HEK293 (cell line): ENCODE measurements around the gene MAPK9.
A peak's percentile ranks its signal among the peaks of the same experiment; 100 is the strongest.

Experiments used
- CTCF ChIA-PET: fragments of 350-600 bp; formaldehyde crosslinking; extraction: SDS; loops from one replicate; lab custom pipeline; 2021; ENCODE audit warnings: antibody characterized with exemption; lab: Yijun Ruan, JAX
- POLR2A ChIA-PET: fragments of 300-600 bp; formaldehyde crosslinking; extraction: SDS; loops from one replicate; lab custom pipeline; 2020; ENCODE audit warnings: antibody characterized with exemption, inconsistent platforms; lab: Yijun Ruan, JAX
- H3K27ac ChIP-seq: fragments of 200-500 bp; sonication (Bioruptor generic); 2 replicates; pipeline ENCODE4 v1.5.1; 2014; ENCODE audit warnings: low read depth, low read length, control low read depth, inconsistent platforms; ENCODE audit errors: extremely low read depth
- H3K36me3 ChIP-seq, 2 experiments: fragments of 200-500 bp in 1 of 2; sonication (Bioruptor generic) in 1 of 2; 1 replicate in 1 of 2; 2 replicates in 1 of 2; pipeline ENCODE4 v1.5.1; 2014 to 2017; ENCODE audit warnings: inconsistent platforms in 2 of 2, low read length in 2 of 2; ENCODE audit not compliant: control insufficient read depth in 2 of 2, insufficient read depth in 1 of 2
- H3K4me1 ChIP-seq: fragments of 200-500 bp; sonication (Bioruptor generic); 2 replicates; pipeline ENCODE4 v1.5.1; 2014; ENCODE audit warnings: mild to moderate bottlenecking, low read length, inconsistent platforms; ENCODE audit not compliant: control insufficient read depth, insufficient read depth
- H3K4me3 ChIP-seq: 2 replicates; pipeline ENCODE4 v1.5.1; 2011; ENCODE audit warnings: low read depth, mild to moderate bottlenecking, control low read depth, low read length, moderate library complexity
- H3K9me3 ChIP-seq: fragments of 200-500 bp; sonication (Bioruptor generic); 2 replicates; pipeline ENCODE4 v1.5.1; 2014; ENCODE audit warnings: low read depth, low read length, inconsistent platforms; ENCODE audit not compliant: control insufficient read depth, insufficient read depth
- ATF2 ChIP-seq: fragments of 450-650 bp; formaldehyde crosslinking; IDR thresholded peaks from 2 replicates; pipeline ENCODE4 v1.5.1; 2016; ENCODE audit warnings: missing biosample characterization, missing genetic modification characterization, low read depth
- IKZF3 ChIP-seq: fragments of 450-650 bp; IDR thresholded peaks from 2 replicates; pipeline ENCODE4 v1.5.0; 2018; ENCODE audit warnings: missing biosample characterization, mild to moderate bottlenecking, missing genetic modification characterization, moderate library complexity
- KLF8 ChIP-seq: fragments of 450-650 bp; formaldehyde crosslinking; IDR thresholded peaks from 2 replicates; pipeline ENCODE4 v1.5.1; 2016; ENCODE audit warnings: missing biosample characterization, missing genetic modification characterization
- REST ChIP-seq: fragments of 450-650 bp; formaldehyde crosslinking; IDR thresholded peaks from 2 replicates; pipeline ENCODE4 v1.5.1; 2016; ENCODE audit warnings: missing biosample characterization, missing genetic modification characterization
- SP3 ChIP-seq: fragments of 450-650 bp; formaldehyde crosslinking; IDR thresholded peaks from 2 replicates; pipeline ENCODE4 v1.5.1; 2016; ENCODE audit warnings: missing biosample characterization, missing genetic modification characterization
- SP7 ChIP-seq: fragments of 450-650 bp; formaldehyde crosslinking; IDR thresholded peaks from 2 replicates; pipeline ENCODE4 v1.5.1; 2016; ENCODE audit warnings: missing biosample characterization, missing genetic modification characterization
- ZBTB44 ChIP-seq: fragments of 450-650 bp; IDR thresholded peaks from 2 replicates; pipeline ENCODE4 v1.5.1; 2018; ENCODE audit warnings: missing biosample characterization, mild to moderate bottlenecking, missing genetic modification characterization
- ZBTB7A ChIP-seq: fragments of 450-650 bp; formaldehyde crosslinking; IDR thresholded peaks from 2 replicates; pipeline ENCODE4 v1.5.1; 2016; ENCODE audit warnings: low read depth, missing biosample characterization, missing genetic modification characterization
- ZEB2 ChIP-seq: fragments of 450-650 bp; formaldehyde crosslinking; IDR thresholded peaks from 2 replicates; pipeline ENCODE4 v1.5.1; 2016; ENCODE audit warnings: missing biosample characterization, missing genetic modification characterization
- ZFP41 ChIP-seq: fragments of 450-650 bp; formaldehyde crosslinking; IDR thresholded peaks from 2 replicates; pipeline ENCODE4 v1.5.1; 2016; ENCODE audit warnings: missing biosample characterization, missing genetic modification characterization, borderline replicate concordance
- ZNF140 ChIP-seq: fragments of 450-650 bp; formaldehyde crosslinking; IDR thresholded peaks from 2 replicates; pipeline ENCODE4 v1.5.1; 2016; ENCODE audit warnings: missing biosample characterization, missing genetic modification characterization
- ZNF157 ChIP-seq: fragments of 450-650 bp; formaldehyde crosslinking; IDR thresholded peaks from 2 replicates; pipeline ENCODE4 v1.5.1; 2016; ENCODE audit warnings: missing biosample characterization, missing genetic modification characterization
- ZNF16 ChIP-seq: fragments of 450-650 bp; formaldehyde crosslinking; IDR thresholded peaks from 2 replicates; pipeline ENCODE4 v1.5.1; 2016; ENCODE audit warnings: low read depth, missing biosample characterization, missing genetic modification characterization
- ZNF175 ChIP-seq: fragments of 450-650 bp; formaldehyde crosslinking; IDR thresholded peaks from 2 replicates; pipeline ENCODE4 v1.5.1; 2016; ENCODE audit warnings: missing biosample characterization, missing genetic modification characterization
- ZNF239 ChIP-seq: fragments of 450-650 bp; formaldehyde crosslinking; IDR thresholded peaks from 2 replicates; pipeline ENCODE4 v1.5.1; 2016; ENCODE audit warnings: missing biosample characterization, missing genetic modification characterization
- ZNF518A ChIP-seq: fragments of 450-650 bp; formaldehyde crosslinking; conservative IDR thresholded peaks from 2 replicates; pipeline ENCODE4 v1.5.1; 2016; ENCODE audit warnings: low read depth, missing biosample characterization, missing genetic modification characterization
- ZNF555 ChIP-seq: fragments of 450-650 bp; formaldehyde crosslinking; conservative IDR thresholded peaks from 2 replicates; pipeline ENCODE4 v1.5.1; 2017; ENCODE audit warnings: missing biosample characterization, mild to moderate bottlenecking, missing genetic modification characterization, inconsistent platforms
- ZNF654 ChIP-seq: fragments of 450-650 bp; formaldehyde crosslinking; IDR thresholded peaks from 2 replicates; pipeline ENCODE4 v1.5.1; 2016; ENCODE audit warnings: low read depth, missing biosample characterization, missing genetic modification characterization
- ZNF747 ChIP-seq: fragments of 450-650 bp; formaldehyde crosslinking; IDR thresholded peaks from 2 replicates; pipeline ENCODE4 v1.5.1; 2016; ENCODE audit warnings: missing biosample characterization, missing genetic modification characterization

Gene MAPK9

GRCh38 chr5:180212363-180213255 is 79.3 kb downstream of the MAPK9 start (continued):
- TF ChIP-seq ZEB2 (tag by site-specific recombination) (no peak), REST (peak; percentile 54), IKZF3 (tag by site-specific recombination) (no peak)

GRCh38 chr5:180211761-180212035 is 80.2 kb downstream of the MAPK9 start:
- no peaks in the 10 kb centered on the region for H3K9me3 ChIP-seq
- no peaks in the 10 kb centered on the region; the same call in 1 of the 2 replicates for H3K4me1 ChIP-seq
- TF ChIP-seq ZBTB44 (tag by site-specific recombination) (no peak), ZNF654 (no peak), ZFP41 (no peak), ZNF747 (tag by site-specific recombination) (no peak), ZNF140 (tag by site-specific recombination) (no peak), SP3 (no peak), ZNF175 (tag by site-specific recombination) (no peak), ZNF16 (tag by site-specific recombination) (no peak), KLF8 (no peak), ZNF555 (tag by site-specific recombination) (no peak), ZNF239 (tag by site-specific recombination) (no peak), ATF2 (tag by site-specific recombination) (no peak), ZNF157 (tag by site-specific recombination) (no peak), ZEB2 (tag by site-specific recombination) (no peak), ZBTB7A (tag by site-specific recombination) (no peak), SP7 (tag by site-specific recombination) (no peak), ZNF518A (tag by site-specific recombination) (no peak)
- H3K27ac ChIP-seq: no peak overlapping the region
- H3K4me3 ChIP-seq: no peak overlapping the region
- ChIA-PET CTCF (interaction anchor here (0.6 to 3.5 kb wide), 2 partner anchors 11 to 162 kb away, joined by 3 to 10 read pairs; no protein-coding TSS in a partner anchor), POLR2A (no interaction called here)
- H3K36me3 ChIP-seq: no peaks in the 10 kb centered on the region
